ENCODE results near the gene AADAC. TPM values are rescaled to one million over a fixed set of nuclear protein-coding genes. Genes with fewer than 3 reads are reported as not detected.
"Not testable (repeated sequence)": the region's sequence is repeated elsewhere in the genome, so short reads cannot be mapped to it uniquely, and the experiment has no call there.

AADAC gene, protein sequence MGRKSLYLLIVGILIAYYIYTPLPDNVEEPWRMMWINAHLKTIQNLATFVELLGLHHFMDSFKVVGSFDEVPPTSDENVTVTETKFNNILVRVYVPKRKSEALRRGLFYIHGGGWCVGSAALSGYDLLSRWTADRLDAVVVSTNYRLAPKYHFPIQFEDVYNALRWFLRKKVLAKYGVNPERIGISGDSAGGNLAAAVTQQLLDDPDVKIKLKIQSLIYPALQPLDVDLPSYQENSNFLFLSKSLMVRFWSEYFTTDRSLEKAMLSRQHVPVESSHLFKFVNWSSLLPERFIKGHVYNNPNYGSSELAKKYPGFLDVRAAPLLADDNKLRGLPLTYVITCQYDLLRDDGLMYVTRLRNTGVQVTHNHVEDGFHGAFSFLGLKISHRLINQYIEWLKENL
- not detected for polyA plus RNA-seq (2012; ENCODE audit: insufficient read depth, insufficient read length)

DNA sequence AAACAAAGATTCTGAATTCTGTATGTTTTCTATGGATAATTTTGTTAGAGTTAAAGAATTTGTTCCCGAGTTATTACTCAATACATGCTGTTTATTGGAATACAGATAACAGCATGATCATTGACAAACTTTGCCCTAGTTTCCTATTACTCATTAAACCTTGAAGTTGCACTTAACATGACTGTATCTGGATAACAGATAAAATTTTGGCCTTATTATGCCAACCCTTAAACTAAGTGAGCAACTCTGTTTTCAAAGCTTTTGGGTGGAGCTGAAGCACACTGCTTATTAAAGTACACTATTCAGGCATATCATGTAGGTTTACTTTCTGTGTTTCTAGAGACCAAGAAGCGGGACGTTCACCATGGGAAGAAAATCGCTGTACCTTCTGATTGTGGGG lies at the start of gene AADAC:
Gene AADAC, plus strand, starts transcription at position 318 of the 400 bp plus-strand sequence. Its CDS starts 47 bp downstream, at position 365.
- DNase-seq (ENCODE audit: low read depth, low spot score): no peak
- H3K4me3 ChIP-seq (ENCODE audit: low read length): no peak within 1 kb of the TSS

DNA sequence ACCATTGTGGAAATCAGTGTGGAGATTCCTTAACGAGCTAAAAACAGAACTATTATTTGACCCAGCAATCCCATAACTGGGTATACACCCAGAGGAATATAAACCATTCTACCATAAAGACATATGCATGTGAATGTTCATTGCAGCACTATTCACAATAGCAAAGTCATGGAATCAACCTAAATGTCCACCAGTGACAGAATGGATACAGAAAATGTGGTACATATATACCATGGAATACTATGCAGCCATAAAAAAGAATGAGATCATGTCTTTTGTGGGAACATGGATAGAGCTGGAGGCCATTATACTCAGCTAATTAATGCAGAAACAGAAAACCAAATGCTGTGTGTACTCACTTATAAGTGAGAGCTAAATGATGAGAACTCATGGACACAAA lies 49.2 kb upstream of the AADAC start:
- H3K4me3 ChIP-seq (ENCODE audit: low read length); DNase-seq (ENCODE audit: low read depth, low spot score): not testable (repeated sequence)

DNA sequence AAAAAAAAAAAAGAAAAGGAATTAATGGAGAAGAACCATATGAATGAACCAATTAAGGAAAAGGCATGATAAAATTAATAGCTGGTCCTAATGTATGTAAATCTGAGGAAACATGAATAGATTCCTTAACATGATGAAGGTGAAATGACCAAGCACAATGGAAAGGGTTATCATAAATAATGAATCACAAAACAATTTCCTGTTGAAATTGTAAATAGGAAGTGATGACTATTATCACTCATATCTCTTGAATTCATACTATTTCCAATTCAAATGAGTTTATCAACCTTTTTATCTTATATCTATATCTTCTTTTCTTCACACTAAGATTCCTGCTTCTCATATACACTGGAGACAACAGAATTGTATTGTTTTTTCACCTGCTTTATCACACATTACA lies 48.2 kb upstream of the AADAC start:
- H3K4me3 ChIP-seq (ENCODE audit: low read length): no peak overlapping the region
- DNase-seq (ENCODE audit: low read depth, low spot score): no peak

DNA sequence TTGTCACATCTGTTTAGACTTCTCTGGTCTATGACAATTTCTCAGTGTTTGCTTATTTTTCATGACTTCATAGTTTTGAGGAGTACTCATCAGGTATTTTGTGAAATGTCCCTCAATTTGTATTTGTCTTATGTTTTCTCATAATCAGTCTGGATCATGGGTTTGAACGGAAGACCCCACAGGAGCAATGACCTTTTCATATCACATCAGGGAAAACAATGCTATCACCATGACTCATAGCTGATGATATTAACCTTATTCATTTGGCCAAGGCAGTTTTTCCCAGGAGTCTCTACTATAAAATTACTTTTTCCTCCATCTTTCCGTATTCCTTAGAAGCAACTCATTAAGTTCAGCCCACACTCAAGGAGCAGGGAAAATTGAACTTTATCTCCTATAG lies 47.5 kb upstream of the AADAC start:
- no peak overlapping the region for H3K4me3 ChIP-seq (ENCODE audit: low read length)
- no peak for DNase-seq (ENCODE audit: low read depth, low spot score)

DNA sequence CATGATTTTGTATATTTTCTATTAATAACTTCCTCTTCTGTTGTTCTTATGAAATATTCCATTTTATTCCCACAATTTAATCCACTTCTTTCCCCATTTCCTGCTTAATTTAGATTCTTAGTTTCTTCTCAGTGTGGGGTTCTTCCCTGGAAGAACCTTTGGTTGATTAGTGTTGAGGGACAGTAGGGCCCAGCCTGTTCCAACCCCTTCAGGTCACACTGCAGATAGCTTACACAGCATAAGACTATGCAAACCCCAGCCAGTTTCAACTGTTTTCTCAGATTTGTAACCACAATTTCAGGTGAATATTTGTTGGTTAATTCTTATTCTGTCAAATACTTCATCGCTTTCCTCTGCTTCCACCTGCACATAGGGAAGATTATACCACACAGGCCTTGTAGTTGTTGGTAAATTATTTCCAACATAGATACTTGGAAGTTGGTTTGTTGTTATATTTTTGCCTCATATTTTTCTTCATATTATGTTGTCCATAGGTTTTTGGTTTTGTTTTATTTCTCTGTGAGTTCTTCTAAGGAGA lies 45.5 kb upstream of the AADAC start:
- no peak overlapping the region for H3K4me3 ChIP-seq (ENCODE audit: low read length)
- no peak for DNase-seq (ENCODE audit: low read depth, low spot score)

DNA sequence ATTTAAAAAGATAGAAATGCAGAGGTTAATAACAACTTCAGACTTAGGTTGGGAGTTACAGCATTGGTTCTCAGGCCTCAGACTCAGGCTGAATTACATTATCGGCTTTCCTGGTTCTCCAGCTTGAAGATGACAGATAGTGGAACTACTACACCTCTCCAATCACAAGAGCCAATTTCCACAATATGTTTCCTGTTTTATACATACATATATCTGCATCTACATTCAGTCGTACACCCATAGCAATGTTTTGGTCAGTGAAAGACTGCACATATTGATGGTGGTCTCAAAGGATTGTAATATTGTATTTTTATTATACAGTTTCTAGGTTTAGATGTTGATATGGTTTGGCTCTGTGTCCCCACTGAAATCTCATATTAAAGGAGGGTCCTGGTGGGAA lies 44.7 kb upstream of the AADAC start:
- DNase-seq (ENCODE audit: low read depth, low spot score): no peak
- H3K4me3 ChIP-seq (ENCODE audit: low read length): no peak overlapping the region

DNA sequence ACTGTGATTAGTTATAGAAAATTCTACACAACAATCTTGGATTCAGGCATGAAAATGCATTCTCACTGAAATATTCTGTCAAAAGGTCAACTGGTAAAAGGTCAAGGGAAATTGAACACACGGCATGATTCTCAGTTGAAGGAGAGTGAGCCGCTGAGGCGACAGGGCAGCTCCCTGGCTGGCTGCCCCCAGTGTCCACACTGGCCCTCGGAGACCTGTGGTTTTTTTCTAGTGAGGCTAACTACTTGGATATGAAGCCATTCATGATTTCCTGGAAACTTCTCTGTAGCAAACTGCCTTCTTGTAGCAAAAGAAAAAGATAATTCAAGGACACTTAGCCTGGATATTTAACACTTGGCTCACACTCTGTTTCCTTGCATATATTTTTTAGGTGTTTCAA lies 43.0 kb upstream of the AADAC start:
- H3K4me3 ChIP-seq (ENCODE audit: low read length): no peak overlapping the region
- DNase-seq (ENCODE audit: low read depth, low spot score): no peak

DNA sequence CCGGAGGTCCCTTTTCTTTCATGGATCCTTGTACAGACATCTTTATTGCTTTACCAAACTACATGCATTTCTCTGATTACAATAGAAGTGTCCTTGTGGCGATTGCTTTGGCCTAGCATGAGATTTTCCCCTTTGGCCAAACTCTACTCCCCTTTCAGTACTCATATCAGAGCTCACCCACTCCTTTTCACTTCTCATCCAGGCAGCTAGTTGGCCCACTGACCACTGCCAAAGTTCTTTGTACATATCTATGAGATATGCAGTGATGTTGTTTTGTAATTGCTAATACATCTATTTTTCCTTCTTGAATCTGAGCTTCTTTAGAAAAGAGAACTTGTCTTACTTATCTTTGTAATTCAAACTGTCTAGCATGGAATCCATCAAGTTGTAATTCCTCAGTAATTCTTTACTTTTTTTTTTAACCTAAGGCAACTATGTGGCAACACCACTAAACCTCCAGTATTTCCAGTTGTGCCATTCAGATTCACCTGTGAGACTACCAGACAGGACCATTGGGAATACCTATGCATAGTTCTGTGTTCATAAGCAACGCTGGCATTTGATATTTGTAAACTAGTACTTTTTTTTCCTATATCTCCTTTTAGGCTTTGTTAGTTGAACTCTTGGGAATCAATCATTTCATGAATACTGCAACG lies 41.0 kb upstream of the AADAC start:
- no peak for DNase-seq (ENCODE audit: low read depth, low spot score)
- no peak overlapping the region for H3K4me3 ChIP-seq (ENCODE audit: low read length)

DNA sequence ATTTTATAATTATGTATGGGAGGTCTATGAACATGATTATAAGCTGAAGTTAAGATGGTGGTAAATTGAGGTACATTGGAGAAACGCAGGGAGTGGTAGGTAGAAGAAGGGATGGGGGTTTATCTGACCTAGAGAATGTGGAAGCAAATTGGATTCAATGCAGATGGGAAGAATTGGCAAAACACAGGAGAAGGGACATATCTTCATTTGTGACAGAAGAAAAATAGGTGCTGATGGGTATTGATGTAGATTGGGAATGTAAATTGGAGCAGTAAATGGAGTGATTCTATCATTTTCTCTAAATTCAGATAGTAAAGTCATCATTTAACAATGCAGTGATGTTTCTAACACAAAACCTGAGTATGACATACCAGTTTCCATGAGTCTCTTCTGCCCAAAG lies 39.7 kb upstream of the AADAC start:
- no peak overlapping the region for H3K4me3 ChIP-seq (ENCODE audit: low read length)
- no peak for DNase-seq (ENCODE audit: low read depth, low spot score)

DNA sequence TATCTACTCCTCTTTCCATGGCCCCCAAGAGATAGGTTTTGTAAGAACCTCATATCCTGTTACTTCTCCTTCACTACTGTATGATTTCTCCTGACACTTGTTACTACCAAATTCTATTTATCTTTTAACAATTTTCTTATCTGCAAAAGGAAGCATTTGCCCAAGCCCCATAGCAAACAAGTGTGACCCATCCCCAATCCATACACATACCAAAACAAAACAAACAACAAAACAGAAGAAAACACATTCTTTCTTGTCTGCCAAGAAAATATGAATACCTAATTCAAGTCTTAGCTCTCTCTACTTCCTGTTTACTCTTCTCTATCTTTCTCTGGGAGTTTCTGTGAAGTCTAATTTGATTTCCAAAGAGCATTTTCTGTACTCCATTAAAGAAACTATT lies 39.0 kb upstream of the AADAC start:
- DNase-seq (ENCODE audit: low read depth, low spot score): no peak

DNA sequence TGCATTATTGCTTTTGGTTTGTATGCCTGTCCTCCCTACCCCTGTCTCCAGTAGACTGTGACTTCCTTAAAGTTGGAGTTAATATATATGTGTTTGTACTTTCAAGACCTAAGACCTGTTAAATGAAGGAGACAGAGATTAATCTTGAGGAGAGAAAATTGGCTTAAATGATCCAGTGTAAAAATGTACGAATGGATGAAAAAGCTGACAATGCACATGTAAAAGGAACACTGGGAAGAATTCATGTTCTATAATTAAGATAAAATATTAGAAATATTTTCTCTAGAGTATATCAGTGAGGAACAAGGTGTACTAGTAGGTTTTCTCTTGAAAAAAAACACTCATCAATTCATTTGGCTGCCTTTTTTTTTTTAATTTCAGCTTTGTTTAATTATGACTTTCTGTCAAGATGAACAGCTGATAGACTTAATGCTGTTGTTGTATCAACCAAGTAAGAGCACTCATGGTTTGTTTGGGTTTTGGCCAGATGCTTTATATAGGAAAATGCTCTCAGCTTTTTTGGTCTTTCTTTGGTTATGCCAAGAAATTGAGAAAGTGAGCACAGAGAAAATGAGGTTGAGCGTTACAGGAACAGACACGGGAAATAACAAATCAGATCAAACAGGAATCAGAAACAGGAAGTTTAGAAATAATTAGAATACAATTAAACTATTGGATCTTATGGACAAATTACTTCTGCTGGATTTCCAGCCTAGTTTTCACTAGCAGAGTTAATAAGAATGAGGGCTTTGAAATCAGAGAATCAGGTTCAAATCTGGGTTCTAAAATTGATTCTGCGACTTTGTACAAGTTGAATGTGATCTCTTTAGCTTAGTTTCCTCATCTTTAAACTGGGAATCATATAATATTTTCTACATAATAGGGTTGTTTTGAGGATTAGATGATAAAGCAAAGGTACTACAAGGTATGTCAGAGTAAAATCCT lies 38.3 kb upstream of the AADAC start:
- H3K4me3 ChIP-seq (ENCODE audit: low read length): no peak overlapping the region
- no peak for DNase-seq (ENCODE audit: low read depth, low spot score)

More for the DNA sequence above, 39.0 kb upstream of the AADAC start:
- no peak overlapping the region for H3K4me3 ChIP-seq (ENCODE audit: low read length)

DNA sequence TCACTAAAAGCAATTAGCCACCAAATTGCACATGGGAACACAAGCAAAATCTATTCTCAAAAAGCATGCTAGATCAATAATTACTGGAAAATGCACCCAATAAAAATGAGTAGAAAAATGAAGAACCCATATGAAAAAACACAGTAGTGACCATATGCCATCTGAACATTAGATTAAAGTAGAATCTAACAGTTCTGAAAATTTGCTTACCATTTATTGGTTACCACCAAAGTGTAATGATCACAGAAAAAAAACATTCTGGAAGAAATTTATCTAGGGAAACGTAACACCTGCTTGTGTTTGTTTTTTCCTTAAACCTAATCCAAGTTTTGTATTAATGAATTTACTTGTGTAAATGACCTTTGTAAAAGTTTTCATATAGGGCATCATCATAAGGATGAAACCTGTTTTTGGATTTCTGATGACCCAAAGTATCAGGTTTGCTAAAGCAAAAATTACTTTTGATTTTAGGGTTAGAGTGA lies 37.6 kb upstream of the AADAC start:
- no peak overlapping the region for H3K4me3 ChIP-seq (ENCODE audit: low read length)
- DNase-seq (ENCODE audit: low read depth, low spot score): no peak

DNA sequence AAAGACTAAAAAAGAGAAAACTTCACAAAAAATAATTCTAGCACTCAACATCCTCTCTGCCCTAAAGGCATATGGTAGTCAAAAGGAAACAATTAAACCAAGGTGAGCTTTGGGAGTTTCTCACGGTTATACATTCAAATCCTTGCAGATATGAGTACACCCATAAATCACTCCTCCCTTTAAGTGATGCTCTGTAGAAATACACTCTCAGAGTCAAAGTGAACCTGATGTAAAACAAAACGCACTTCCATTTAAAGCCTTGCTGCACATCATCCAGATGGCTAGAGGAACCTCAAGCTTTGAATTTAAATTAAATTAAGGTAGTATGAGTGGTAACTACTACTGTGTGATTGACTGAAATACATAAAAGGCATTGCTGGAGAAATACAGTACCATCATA lies 36.0 kb upstream of the AADAC start:
- no peak for DNase-seq (ENCODE audit: low read depth, low spot score)
- no peak overlapping the region for H3K4me3 ChIP-seq (ENCODE audit: low read length)

DNA sequence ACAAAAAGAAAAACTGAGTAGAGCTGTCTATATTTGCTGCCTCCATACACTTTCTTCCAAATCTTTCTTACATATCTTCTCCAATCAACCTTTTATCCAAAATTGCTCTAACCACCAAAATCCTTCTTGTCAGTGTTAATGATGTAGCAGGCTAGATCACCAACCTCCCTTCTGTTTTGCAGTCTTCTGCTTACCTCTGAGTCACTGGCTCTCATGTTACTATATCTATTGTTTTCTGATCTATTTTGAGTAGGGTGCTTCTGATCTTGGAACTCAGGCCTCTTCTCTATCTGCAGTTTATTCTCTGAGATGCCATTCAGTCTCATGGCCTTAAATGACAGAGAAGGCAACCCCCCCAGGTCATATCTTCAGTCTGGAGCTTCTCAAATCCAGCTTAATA lies 26.3 kb upstream of the AADAC start:
- DNase-seq (ENCODE audit: low read depth, low spot score): no peak
- H3K4me3 ChIP-seq (ENCODE audit: low read length): no peak overlapping the region

DNA sequence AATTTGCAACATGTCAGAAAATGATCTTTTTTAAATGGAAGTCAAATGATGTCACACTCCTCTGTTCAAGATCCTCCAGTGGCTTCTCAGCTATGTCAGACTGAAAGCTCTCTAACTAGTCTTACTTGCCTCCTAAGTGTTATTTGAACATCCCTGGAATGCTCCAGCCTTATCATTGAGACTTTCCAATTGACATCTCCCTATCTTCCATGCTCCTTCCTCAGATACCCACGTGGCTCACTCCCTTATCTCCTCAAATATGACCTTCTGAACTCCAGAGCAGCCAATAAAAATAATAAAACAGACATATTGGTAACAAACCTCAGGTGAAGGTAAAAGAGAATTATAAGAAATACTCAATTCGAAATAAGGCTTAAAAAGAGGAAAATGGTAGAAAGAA lies 25.5 kb upstream of the AADAC start:
- DNase-seq (ENCODE audit: low read depth, low spot score): no peak
- H3K4me3 ChIP-seq (ENCODE audit: low read length): no peak overlapping the region

DNA sequence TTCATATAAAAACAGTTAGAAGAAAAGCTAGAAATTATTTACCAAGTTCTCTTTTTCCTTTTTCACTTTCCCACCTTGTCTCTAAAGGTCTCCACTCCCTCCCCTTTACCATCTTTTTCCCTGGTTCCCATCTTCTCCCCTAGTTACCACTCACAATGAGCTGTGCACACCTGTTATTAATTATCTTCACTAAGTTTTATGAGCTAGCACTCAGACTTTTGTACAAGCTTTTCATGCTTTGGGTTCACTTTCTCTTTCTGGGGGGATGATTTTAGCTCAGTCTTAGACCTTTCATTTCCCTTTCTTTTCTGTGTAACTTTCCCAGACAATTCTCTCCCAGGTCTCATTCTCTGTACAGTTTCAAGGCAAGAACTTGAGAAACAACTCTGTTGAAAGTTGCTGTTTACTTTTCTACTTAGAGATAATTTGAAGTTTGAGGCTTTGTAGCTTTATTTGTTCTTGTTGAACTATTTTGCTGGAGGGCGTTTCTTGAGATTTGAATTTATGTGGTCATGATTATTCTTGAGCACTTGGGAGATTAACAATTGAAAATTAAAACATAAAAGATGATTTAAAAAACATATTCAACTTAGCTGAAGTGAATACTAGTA lies 24.0 kb upstream of the AADAC start:
- DNase-seq (ENCODE audit: low read depth, low spot score): no peak
- H3K4me3 ChIP-seq (ENCODE audit: low read length): no peak overlapping the region

DNA sequence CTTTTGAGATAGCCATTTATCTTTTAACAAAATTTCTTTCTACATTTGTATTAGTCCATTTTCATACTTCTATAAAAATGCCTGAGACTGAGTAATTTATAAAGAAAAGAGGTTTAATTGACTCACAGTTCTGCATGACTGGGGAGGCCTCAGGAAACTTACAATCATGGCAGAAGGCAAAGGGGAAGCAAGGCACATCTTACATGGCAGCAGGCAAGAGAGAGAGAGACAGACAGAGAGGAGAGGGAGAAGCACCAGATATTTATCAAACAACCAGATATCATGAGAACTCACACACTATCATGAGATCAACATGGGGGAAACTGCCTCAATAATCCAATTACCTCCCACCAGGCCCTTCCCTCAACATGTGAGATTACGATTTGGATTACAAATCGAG lies 23.2 kb upstream of the AADAC start:
- not testable (repeated sequence) for H3K4me3 ChIP-seq (ENCODE audit: low read length); DNase-seq (ENCODE audit: low read depth, low spot score)

DNA sequence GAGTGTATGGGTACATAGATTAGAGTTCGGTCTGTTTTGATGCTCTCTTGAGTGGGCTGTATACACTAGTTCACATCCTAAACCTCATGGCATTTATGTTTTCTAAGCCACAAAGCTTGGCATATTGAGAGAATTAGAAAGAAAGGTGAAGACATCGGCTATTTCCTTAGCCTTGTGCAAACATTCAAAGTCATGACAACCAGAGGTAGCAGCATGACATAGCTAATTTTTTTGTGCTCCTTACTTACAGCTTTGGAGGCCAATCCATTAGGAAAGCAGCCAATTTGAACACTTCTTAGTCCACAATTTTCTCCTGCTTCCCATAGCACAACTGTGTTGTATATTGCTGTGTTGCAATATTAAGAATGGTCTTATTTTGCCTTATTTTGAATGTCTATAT lies 21.5 kb upstream of the AADAC start:
- DNase-seq (ENCODE audit: low read depth, low spot score): no peak
- no peak overlapping the region for H3K4me3 ChIP-seq (ENCODE audit: low read length)

DNA sequence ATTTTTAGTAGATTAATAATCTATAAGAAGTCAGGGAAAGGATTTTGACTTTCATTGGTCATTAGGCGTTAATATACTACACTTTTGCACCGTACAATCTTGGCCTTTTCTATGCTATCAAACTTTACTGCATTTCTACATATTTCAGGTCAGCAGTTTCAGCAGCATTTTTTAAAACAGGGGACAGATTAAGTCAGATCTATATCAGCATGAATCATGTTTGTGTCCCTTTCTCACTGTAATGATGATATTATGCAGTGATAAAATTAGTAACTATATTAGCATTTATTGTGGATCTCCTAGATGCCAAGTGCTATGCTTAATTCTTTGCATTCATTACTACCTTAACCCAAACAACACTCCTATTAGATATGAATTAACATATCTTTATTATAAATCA lies 20.3 kb upstream of the AADAC start:
- no peak for DNase-seq (ENCODE audit: low read depth, low spot score)
- H3K4me3 ChIP-seq (ENCODE audit: low read length): no peak overlapping the region
